B cell (primary cell): ENCODE data around the gene FGA. TPM values are rescaled to one million over a fixed set of nuclear protein-coding genes. Genes with fewer than 3 reads are reported as not detected.

Experiments
- ATAC-seq: fragments of 200-7000 bp; cut with Tn5 transposase; one replicate; pipeline ENCODE4 v1.10.0; 2021; ENCODE audit warnings: low read depth, mild to moderate bottlenecking, moderate number of reproducible peaks, moderate library complexity
- CTCF ChIA-PET: fragments of 350-600 bp; sonication (Branson Sonifier 250); formaldehyde crosslinking; loops from one replicate; lab custom pipeline; 2021; ENCODE audit warnings: antibody characterized with exemption, inconsistent platforms; lab: Charles Lee
- POLR2A ChIA-PET: fragments of 350-600 bp; sonication (Branson Sonifier 250); formaldehyde crosslinking; loops from one replicate; lab custom pipeline; 2021; ENCODE audit warnings: antibody characterized with exemption; lab: Charles Lee
- DNase-seq: peaks from one replicate; pipeline ENCODE4 v3.0.0; 2013
- H2AFZ ChIP-seq: 2 replicates; pipeline ENCODE4 v1.6.1; 2012; ENCODE audit warnings: mild to moderate bottlenecking, low read depth, low read length; ENCODE audit not compliant: insufficient read depth, poor library complexity, severe bottlenecking
- H3K27ac ChIP-seq, 2 donors: 1 replicate in 1 of 2; 2 replicates in 1 of 2; pipeline ENCODE4 v1.5.1; 2012 to 2013; ENCODE audit warnings: low read length in 2 of 2, mild to moderate bottlenecking in 2 of 2, moderate library complexity in 1 of 2
- H3K27me3 ChIP-seq, 4 experiments: fragments of 200-600 bp in 1 of 4; sonication (generic) in 1 of 4; replicated peaks in 1 of 4; 1 replicate in 2 of 4; 2 replicates in 2 of 4; pipeline versions ENCODE4 v1.6.1 to v1.7.0; 2013 to 2016; ENCODE audit warnings: low read length in 3 of 4, mild to moderate bottlenecking in 2 of 4, mixed read lengths in 1 of 4, moderate library complexity in 1 of 4; ENCODE audit not compliant: insufficient read depth in 4 of 4, control insufficient read depth in 3 of 4; ENCODE audit errors: control extremely low read depth in 1 of 4
- H3K36me3 ChIP-seq, 2 experiments: replicated peaks in 1 of 2; 1 replicate in 1 of 2; 2 replicates in 1 of 2; pipeline versions ENCODE4 v1.6.1 to v1.7.1; 2013; ENCODE audit warnings: low read length in 1 of 2; ENCODE audit not compliant: insufficient read depth in 2 of 2, control insufficient read depth in 1 of 2; ENCODE audit errors: control extremely low read depth in 1 of 2, extremely low read depth in 1 of 2
- H3K4me1 ChIP-seq, 2 donors: fragments of 200-600 bp in 1 of 2; sonication (generic) in 1 of 2; 1 replicate in 1 of 2; 2 replicates in 1 of 2; pipeline versions ENCODE4 v1.5.1 to v1.6.1; 2013 to 2017; ENCODE audit warnings: low read length in 2 of 2; ENCODE audit not compliant: control insufficient read depth in 2 of 2, insufficient read depth in 2 of 2
- H3K4me2 ChIP-seq: replicated peaks from 2 replicates; pipeline ENCODE3; 2012; ENCODE audit warnings: mild to moderate bottlenecking, low read depth, low read length; ENCODE audit not compliant: poor library complexity, severe bottlenecking
- H3K4me3 ChIP-seq, 5 experiments: fragments of 200-600 bp in 1 of 5; sonication (generic) in 1 of 5; 1 replicate in 3 of 5; 2 replicates in 2 of 5; pipeline versions ENCODE4 v1.5.1 to v1.7.0; 2011 to 2016; ENCODE audit warnings: low read length in 4 of 5, mild to moderate bottlenecking in 4 of 5, low read depth in 2 of 5, control low read depth in 1 of 5, moderate library complexity in 1 of 5; ENCODE audit not compliant: insufficient read depth in 1 of 5; ENCODE audit errors: control extremely low read depth in 1 of 5, extremely low read depth in 1 of 5
- H3K79me2 ChIP-seq: fragments of 200-600 bp; sonication (generic); one replicate; pipeline ENCODE4 v1.6.0; 2016; ENCODE audit warnings: low read length; ENCODE audit not compliant: control insufficient read depth, insufficient read depth
- H3K9ac ChIP-seq: fragments of 200-600 bp; sonication (generic); 2 replicates; pipeline ENCODE4 v1.6.1; 2017; ENCODE audit warnings: mild to moderate bottlenecking, low read length, moderate library complexity
- H3K9me3 ChIP-seq, 3 donors: one replicate each; pipeline versions ENCODE4 v1.6.1 to v1.7.1; 2013; ENCODE audit warnings: low read length in 2 of 3; ENCODE audit not compliant: control insufficient read depth in 2 of 3, insufficient read depth in 1 of 3; ENCODE audit errors: control extremely low read depth in 1 of 3
- H4K20me1 ChIP-seq: 2 replicates; pipeline ENCODE4 v1.6.0; 2012; ENCODE audit warnings: mild to moderate bottlenecking, low read length; ENCODE audit not compliant: insufficient read depth, control insufficient read depth, poor library complexity, severe bottlenecking
- H3K27ac Mint-ChIP-seq: one replicate; pipeline ENCODE4 v1.8.0; 2021; ENCODE audit warnings: mixed read lengths
- H3K27me3 Mint-ChIP-seq: one replicate; pipeline ENCODE4 v1.8.0; 2021; ENCODE audit warnings: mixed read lengths
- H3K4me1 Mint-ChIP-seq: one replicate; pipeline ENCODE4 v1.8.0; 2021; ENCODE audit warnings: mixed read lengths
- H3K4me3 Mint-ChIP-seq: one replicate; pipeline ENCODE4 v1.8.0; 2021; ENCODE audit warnings: mixed read lengths
- H3K9me3 Mint-ChIP-seq: one replicate; pipeline ENCODE4 v1.8.0; 2022; ENCODE audit warnings: mixed read lengths; ENCODE audit not compliant: insufficient read depth
- EZH2 ChIP-seq: IDR thresholded peaks from 2 replicates; pipeline ENCODE4 v1.6.1; 2012; ENCODE audit warnings: borderline replicate concordance, low read depth, mild to moderate bottlenecking, moderate library complexity, low read length; ENCODE audit not compliant: insufficient read depth, poor library complexity, severe bottlenecking
- WGBS: methylation state at CpG from one replicate; pipeline ENCODE4 v1.1.5; 2013; ENCODE audit warnings: missing lambda C conversion rate; ENCODE audit not compliant: insufficient coverage; 5-methylcytosine and 5-hydroxymethylcytosine counted together
- intact Hi-C: fragments of 100-400 bp; cut with micrococcal nuclease; formaldehyde crosslinking; loops from one replicate; pipeline ENCODE4 v1.10.0; 2022
- polyA plus RNA-seq: library from polyadenylated mRNA; depleted of rRNA; stranded (reverse); fragments of >200 nt; gene quantifications from 2 replicates; pipeline ENCODE4 v1.2.3, GENCODE V29; 2012
- total RNA-seq, 2 donors: library from RNA; stranded (reverse); fragments of 120-200 nt in 1 of 2; gene quantifications; 1 replicate in 1 of 2; 2 replicates in 1 of 2; pipeline versions ENCODE4 v1.2.3 to v1.2.4, GENCODE V29; 2013 to 2022
- TF ChIP-seq, protein P1 (sequence below): fragments of 200-600 bp; IDR thresholded peaks from one replicate; pipeline ENCODE4 v1.8.0; 2022; ENCODE audit warnings: antibody characterized with exemption, mild to moderate bottlenecking

FGA gene
- total and polyA plus RNA-seq, 2 donors (not counting 1 experiment from before 2014, with no cell fraction given) = not detected

DNA sequence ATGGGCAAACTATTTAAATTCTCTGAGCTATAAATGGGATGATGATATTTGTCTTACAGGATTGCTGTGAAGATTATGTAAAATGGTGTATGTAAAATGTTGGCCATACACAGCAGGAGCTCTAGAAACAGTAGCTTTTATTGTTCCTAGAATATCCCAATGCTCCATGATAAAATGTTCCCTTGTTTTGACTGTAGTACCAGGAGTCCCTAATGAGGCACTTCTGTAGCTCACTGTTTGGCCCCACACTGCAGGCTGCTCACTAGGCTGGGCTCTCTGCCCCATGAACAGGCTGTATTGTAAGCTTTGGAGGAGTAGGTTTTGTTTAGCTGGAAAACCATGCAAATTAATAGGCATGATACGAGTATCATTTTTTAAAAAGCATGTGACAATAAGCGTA is 3.3 kb upstream of the FGA start:
- Mint-ChIP-seq H3K4me1 (no peaks in the 10 kb centered on the region), H3K9me3 (no peaks in the 10 kb centered on the region), H3K27me3 (peaks cover 19% of the 10 kb centered on the region), H3K4me3 (no peak overlapping the region), H3K27ac (no peak overlapping the region)
- ATAC-seq (no peak), DNase-seq (no peak)
- H3K27ac ChIP-seq = no peak overlapping the region
- H3K9ac ChIP-seq = no peak overlapping the region
- ChIA-PET POLR2A (no interaction called here), CTCF (no interaction called here)
- no peak overlapping the region for H3K4me2 ChIP-seq
- no peaks in the 10 kb centered on the region for H3K4me1 ChIP-seq
- no peak for TF ChIP-seq EZH2
- TF ChIP-seq, protein P1, sequence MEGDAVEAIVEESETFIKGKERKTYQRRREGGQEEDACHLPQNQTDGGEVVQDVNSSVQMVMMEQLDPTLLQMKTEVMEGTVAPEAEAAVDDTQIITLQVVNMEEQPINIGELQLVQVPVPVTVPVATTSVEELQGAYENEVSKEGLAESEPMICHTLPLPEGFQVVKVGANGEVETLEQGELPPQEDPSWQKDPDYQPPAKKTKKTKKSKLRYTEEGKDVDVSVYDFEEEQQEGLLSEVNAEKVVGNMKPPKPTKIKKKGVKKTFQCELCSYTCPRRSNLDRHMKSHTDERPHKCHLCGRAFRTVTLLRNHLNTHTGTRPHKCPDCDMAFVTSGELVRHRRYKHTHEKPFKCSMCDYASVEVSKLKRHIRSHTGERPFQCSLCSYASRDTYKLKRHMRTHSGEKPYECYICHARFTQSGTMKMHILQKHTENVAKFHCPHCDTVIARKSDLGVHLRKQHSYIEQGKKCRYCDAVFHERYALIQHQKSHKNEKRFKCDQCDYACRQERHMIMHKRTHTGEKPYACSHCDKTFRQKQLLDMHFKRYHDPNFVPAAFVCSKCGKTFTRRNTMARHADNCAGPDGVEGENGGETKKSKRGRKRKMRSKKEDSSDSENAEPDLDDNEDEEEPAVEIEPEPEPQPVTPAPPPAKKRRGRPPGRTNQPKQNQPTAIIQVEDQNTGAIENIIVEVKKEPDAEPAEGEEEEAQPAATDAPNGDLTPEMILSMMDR = no peak
- no CpG with 5 or more reads among the region's 2 CpGs for WGBS
- H3K36me3 ChIP-seq = no peaks in the 10 kb centered on the region
- H4K20me1 ChIP-seq = no peaks in the 10 kb centered on the region
- peaks cover 0 to 7% (median 2%) of the 10 kb centered on the region in 4 experiments for H3K27me3 ChIP-seq
- no peaks in the 10 kb centered on the region for H3K79me2 ChIP-seq
- intact Hi-C loops = no loop called here
- H3K4me3 ChIP-seq = no peak overlapping the region
- H3K9me3 ChIP-seq = no peaks in the 10 kb centered on the region
- no peak overlapping the region for H2AFZ ChIP-seq

DNA sequence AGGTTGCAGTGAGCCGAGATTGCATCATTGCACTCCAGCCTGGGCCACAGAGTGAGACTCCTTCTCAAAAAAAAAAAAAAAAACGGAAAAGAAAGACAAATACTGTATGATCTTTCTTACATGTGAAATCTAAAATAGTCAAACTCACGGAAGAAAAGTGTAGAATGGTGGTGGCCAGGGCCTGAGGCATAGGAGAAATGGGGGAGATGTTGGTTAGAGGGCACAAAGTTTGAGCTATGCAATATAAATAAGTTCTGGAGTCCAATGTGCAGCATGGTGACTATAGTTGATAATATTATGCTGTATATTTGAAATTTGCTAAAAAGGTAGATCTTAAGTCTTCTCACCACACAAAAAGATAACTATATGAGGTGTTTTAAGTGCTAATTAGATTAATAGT is 1.3 kb upstream of the FGA start:
- CTCF ChIA-PET = no interaction called here
- H3K27me3 Mint-ChIP-seq = peaks cover 23% of the 10 kb centered on the region
- Histone ChIP-seq H3K9ac (no peak overlapping the region), H3K36me3 (no peaks in the 10 kb centered on the region), H3K4me3 (no peak overlapping the region), H3K9me3 (no peaks in the 10 kb centered on the region), H2AFZ (no peak overlapping the region), H3K27ac (no peak overlapping the region), H3K27me3 (peaks cover 0 to 6% (median 2%) of the 10 kb centered on the region in 4 experiments), H3K79me2 (no peaks in the 10 kb centered on the region), H3K4me1 (no peaks in the 10 kb centered on the region), H4K20me1 (no peaks in the 10 kb centered on the region), H3K4me2 (no peak overlapping the region)
- H3K9me3 Mint-ChIP-seq = no peaks in the 10 kb centered on the region
- POLR2A ChIA-PET = no interaction called here
- ATAC-seq (no peak), DNase-seq (no peak)
- H3K27ac Mint-ChIP-seq = no peak overlapping the region
- intact Hi-C loops = no loop called here
- 100% methylated on average over 1 of the region's 3 CpGs for WGBS
- TF ChIP-seq, protein P1 = no peak
- TF ChIP-seq EZH2 = no peak
- no peaks in the 10 kb centered on the region for H3K4me1 Mint-ChIP-seq
- H3K4me3 Mint-ChIP-seq = no peak overlapping the region
